NCI-H1436 (cell line): ENCODE measurements around the gene TSPOAP1.

Experiments used
- DNase-seq: peaks from one replicate; lab custom pipeline; 2025; lab: John Stamatoyannopoulos, UW

The TSPOAP1 gene

DNA sequence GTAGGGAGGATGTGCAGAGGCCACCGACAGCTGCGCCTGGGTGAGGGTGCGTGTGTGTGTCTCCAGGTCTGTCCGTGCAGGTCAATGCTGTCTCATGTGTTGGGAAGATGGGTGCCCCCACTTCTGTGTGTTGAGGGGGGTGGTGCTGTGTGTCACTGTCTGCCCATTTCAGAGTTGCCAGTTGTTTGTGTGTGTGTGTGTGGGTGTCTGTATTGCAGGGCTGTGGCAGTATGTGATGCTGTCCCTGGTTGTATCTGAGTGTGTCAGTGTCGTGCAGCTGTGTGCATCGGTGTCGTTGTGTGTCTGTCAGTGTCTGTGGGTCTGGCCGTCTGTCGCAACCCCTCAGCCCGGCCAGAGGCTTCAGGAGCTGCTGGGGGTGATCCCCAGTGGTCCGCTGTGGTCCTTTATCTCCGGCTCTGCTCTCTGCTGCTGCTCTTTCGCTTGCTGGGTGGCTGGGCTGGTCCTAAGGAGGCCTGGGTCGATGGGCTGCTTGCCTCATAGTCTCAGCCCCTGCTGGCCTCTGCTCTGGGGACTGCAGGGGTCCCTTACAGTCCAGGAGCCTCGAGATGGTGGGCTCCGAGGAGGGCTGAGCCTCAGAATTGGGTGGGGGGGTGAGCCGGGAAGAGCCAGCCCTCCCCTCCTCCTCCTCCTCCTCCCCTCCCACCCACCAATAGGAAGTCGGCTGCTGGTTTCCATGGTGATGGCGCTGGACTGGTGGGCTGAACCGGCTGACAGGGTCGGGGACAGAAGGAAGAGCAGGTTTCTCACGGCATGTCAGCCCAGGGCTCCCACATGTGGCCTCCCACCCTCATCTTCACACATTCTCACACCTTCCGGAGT lies at the start of gene TSPOAP1:
TSPOAP1 (minus strand) TSS at position 601 of the 840 bp plus-strand sequence. CDS start 875 bp downstream, outside the sequence.
- DNase-seq, result no peak

- no peak for DNase-seq
These were observed 49.1 kb upstream of the TSPOAP1 start for GRCh38 chr17:58377661-58378060.

GRCh38 chr17:58377093-58377601 lies 48.6 kb upstream of the TSPOAP1 start:
- no peak for DNase-seq

DNA sequence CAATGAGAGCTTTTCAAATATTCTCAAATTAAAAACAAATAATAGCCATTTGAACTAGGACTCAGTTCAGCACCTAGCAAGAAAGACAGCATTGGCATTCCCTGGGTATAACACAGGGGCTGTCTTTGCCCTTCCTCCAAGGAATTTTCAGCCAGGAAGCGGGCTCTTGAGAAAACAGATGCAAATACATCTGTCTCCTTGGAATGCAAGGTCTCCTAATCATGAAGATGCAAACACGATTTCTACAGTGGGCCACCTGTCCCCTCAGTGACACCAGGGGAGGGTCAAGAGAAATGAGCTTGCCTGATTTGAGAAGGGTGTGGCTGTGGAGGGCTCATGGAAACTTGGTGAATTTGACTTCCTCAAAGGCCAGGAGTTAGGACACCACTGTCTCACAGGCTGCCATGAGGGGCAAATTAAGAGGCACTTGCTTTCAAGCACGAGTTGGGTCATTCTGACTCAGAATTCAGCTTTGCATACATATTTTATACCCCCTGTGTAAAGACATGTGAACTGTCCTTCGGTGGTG lies 47.9 kb upstream of the TSPOAP1 start:
- no peak for DNase-seq

GRCh38 chr17:58375811-58376210 lies 47.2 kb upstream of the TSPOAP1 start:
- no peak for DNase-seq

- no peak for DNase-seq
These were observed 46.7 kb upstream of the TSPOAP1 start for GRCh38 chr17:58375256-58375655.

DNA sequence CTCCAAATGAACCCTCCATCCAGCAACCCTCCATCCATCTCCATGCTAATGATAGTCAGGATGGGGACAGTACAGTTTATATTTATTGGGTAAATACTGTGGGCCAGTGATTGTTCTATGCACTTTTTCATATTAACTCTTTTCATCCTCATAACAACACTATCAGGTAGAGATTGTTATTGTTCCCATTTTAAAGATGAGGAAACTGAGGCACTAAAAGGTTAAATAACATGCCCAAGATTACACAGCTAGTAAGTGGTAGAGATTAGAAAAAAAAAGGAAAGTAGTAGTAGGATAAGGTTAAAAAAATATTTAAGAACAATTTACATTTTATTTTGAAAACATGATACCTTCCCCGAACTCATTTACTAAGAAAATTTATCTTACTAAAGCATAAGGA lies 45.3 kb upstream of the TSPOAP1 start:
- DNase-seq, result no peak

DNA sequence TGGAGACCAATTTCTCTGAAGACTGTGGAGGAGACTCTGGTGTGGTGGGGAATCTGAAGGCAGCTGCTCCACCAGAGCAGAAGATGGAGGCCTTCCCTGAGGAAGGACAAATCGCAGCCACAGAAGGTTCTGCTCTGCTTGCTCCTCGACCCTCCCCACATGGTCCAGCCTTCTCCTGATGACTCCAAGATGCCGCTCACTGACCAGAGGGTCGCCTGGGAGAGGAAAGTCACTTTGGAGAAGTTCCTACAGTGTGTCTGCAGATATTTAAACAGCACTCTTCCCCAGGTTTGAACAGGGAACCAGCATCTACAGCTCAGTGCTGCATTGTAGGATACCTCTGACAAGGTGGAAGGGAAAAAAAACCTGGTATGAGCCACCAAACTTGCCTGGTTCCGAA lies 44.4 kb upstream of the TSPOAP1 start:
- DNase-seq, result no peak

DNA sequence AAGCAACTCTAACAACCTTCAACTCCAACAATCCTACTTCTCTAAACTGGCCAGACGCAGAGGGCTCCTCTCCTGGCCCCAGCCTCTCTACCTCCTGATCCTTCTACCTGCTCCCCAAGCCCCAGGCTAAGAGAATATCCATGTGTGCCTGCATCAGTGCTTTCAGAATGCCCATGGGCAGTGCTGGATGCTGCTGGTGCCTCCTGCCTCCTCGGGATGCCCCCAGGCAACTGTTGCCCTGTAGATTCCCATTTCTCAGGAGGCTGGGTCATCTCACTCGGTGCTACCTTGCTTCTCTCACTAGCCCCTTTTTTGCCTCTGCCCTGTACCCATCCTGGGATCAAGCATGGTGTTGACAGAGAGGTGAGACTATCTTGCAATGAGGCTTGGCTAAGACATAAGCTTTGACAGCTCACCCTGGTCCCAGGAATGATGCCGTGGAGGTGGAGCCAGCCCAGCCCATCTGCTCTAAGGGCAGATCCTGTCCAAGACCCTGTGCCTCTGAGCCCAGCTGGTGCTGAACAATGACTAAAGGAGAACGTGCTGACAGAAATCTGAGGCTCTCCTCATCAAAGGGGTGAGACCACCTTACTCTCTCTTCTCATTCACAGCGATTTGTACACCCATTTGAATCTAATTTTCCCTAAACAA lies 42.8 kb upstream of the TSPOAP1 start:
- DNase-seq, result no peak

DNA sequence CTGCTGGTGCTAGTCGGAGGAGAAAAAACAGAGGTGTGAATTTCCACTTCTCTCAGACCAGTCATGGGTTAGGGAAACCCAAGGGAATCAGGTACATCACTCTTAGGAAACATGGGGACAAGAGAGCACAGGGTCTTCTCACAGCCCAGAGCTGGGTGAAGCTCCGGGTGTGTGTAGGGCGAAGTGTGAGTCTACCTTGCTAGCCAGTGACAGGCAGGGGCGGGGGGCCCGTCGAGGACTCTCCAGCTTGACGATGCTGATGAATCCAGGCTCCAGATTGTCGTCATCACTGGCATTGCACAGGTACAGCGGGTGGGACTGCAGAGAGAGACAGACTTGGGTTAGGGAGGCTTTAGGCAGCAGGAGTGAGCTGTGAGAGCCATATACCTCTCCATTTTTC lies 42.1 kb upstream of the TSPOAP1 start:
- no peak for DNase-seq

DNA sequence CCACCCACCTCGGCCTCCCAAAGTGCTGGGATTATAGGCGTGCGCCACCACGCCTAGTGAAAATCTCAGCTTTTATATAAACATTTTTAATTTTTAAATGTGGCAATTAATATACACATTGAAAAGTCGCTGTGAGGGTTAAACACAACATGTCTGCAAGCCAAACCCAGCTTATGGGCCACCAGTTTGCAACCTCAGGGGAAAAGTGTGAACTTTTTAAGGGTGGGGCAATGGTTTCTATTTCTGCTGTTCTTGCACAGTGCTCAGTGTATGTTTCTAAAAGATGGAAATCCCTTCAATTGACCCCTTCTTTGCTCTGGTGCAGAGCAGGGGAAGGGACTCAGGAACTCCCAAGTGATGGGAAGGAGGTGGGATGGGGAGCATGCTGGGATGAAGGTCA lies 41.7 kb upstream of the TSPOAP1 start:
- DNase-seq, result no peak

DNA sequence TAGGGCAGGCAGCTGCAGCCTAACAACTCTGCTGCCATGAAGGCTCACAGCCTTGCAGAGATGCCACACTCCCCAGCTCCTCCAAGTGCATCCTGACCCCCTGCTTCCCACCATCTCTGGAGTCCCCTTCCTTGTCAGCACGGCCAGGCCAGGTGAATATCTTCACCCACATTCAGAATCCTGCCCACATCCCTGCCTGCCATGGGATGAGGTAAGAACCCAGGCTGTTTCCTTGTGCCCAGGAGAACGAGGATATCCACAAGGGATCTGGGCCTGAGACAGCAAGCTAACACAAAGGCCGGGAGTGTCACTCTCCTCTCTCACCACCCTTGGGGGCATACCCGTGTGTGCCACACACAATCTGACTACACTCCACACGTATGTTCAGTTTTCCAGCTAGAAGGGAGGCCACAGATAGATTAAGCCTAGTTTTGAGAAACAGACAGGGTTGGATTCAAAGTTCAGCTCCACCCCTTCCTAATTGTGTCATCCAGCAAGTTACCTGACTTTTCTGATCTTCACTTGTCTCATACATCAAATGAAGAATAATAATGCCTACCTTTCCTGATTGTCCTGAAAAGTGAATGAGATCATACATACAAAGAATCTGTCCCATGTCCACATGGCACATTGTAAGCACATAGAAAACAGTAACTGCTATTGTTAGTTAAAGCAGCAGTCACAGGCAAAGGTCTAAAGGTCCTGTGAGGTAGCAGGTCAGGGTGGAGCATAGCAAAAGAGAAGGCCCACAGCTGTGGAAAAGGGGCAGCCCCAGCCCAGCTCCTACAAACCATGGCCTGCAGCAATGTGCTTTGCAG lies 40.8 kb upstream of the TSPOAP1 start:
- no peak for DNase-seq

DNA sequence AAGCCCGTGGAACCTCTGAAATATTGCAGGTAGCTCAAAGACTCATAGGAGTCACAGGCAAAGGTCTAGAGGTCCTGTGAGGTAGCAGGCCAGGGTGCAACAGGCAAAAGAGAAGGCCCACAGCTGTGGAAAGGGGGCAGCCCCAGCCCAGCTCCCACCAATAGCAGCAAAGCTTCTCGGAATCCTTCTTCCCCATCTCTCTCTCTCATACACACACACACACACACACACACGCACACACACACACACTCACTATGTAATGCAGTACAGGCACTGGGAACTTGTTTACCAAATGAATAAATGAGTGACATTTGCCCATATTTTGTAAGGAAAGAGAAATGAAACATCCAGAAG lies 40.2 kb upstream of the TSPOAP1 start:
- DNase-seq, result no peak

- DNase-seq, result no peak
These were observed 38.9 kb upstream of the TSPOAP1 start for GRCh38 chr17:58367461-58367860.

DNA sequence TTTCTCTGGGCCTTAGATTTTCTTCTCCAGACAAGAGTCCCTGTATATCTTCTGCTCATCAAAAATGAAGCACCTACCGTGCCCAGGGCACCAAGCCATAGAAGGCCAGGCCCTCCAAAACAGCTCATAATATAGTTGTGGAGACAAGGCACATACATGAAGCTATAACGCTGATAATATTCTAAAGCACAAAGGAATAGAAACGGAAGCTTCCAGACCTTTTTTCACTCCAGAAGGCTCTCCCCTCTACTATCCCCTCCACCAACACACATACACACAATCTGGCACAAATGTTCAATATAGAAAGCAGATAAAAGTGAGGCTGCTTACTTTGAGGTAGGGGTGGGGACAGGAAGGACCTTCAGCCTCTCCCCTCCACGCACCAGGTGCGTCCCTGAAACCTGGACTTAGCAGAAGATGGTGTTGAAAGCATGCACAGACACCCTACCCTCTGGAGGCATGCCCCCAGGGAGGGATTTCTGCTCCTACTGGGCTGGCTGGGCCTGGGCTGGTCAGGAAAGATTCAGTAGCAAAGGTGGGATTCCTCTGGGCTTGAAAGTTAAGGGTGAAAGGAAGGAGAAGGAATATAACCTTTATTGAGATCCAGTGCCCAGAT lies 37.5 kb upstream of the TSPOAP1 start:
- no peak for DNase-seq

- no peak for DNase-seq
These were observed 36.8 kb upstream of the TSPOAP1 start for GRCh38 chr17:58365185-58365979.

DNA sequence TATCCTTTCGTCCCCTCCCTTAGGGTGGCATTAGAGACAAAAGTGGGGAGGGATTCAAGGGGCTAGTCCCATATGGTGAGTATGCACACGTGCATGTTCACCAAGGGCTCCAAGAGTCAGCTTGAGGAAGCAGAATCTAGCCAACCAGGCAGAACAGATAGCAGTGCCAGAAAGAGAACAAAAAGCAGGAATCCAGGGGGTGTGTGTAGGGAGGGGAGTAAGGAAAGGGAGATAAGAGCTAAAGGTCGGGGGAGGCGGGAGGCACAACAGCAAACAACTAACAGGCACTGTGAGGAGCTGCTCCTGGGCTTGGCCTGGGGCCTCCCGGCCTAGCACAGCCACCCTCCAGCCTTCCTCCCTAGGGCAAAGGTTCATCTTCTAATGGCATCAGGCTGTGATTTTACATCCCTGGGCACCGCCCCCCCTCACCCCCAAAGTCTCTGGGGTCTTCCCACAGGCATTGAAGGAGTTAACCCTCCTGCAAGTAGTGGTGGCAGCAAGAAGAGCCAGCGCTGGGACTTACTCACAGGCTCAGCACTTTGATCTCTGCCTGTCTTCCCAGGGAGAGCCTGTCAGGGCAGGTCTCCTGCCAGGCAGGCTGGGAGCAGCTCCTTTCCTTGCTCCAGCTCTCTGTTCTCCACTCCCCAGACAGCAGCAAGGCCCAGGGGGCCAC lies 35.8 kb upstream of the TSPOAP1 start:
- no peak for DNase-seq

DNA sequence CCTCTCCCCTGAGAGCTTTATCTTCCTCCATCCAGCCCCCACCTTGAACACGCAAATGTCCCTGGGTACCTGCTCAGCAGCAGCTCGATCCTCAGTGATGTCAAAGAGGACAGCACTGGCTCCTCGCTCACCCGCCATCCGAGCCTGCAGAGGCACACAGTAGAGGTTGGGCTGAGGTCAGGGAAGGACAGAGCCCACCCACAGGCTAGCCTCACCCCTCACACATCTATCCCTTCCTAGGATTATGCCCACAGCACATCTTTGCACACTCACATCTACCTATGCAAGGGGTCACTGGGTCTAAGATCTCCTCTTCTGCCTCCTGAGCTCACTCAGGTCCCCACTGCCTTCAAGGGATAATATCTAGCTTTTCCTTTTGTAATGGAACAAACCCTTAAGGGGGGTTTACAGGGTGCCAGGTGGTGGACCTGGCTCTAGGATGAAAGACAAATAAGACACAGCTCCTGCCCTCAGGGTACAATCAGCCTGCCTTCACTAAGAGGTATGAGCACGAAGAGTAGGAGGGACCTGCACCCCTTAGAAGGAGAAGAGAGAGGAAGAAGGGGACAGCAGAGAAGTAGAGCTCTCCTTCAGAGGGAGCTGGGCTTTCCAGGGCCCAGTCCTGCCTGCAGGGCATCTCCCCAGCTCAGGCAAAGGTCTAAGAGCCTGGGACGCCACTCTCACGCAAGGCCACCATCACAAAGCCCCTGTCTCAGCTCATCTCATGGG lies 35.0 kb upstream of the TSPOAP1 start:
- no peak for DNase-seq

DNA sequence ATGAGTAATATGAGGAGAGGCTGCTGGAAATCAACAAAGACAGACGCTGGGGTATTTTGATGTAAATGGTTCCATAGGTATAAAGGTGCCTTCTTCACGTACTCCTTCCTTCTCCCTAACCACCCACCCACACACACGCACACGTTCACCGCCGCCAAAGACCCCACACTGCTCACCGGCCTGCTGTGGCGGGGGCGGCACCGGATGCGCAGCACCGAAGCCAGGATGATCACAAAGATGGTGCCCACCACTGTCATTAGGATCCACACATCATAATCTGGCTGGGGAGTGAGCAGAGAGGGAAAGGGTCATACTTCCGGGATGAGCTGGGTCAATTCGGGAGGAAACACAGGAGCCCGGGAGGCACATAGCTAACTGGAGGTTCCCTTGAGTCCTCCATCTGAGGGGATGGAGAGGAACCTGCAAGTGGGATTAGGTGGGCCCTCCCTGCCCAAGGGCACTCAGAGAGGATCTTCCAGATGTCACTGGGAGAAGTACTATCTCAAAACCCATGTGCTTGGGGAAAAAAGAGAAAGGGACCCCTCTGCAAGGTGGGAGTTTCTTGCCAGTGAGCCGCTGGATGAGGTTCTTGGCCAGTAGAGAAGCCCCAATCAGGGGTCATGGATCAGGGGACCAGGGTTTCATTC lies 33.9 kb upstream of the TSPOAP1 start:
- DNase-seq, result no peak
